ENCODE measurements around the gene BRWD1. TPM values are rescaled to one million over a fixed set of nuclear protein-coding genes. Genes with fewer than 3 reads are reported as not detected.

The BRWD1 gene
- total RNA-seq, 1 experiment from 2014 or later: 36.0 TPM

DNA sequence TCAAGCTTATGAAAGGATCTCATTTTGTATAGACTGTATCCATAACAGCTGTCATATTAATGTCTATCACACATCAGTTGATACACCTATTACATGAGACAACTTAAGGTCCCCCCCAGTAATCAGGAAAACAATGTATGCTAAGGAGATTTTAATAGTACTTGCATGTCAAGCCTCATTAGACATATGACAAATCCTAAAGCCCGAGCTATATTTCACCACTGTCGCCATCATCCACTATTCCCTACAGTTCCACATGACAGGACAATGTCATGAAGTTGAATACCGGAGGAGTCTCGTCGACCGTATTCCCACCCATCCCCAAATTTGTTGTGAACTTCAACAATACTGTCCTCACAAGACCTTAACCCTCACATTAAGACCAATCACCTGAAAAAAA, 32.0 kb upstream of the BRWD1 start:
- peak overlapping the region; percentile 63 for H3K27ac Mint-ChIP-seq (ENCODE audit: low read depth, unreplicated experiment)
- POLR2A ChIA-PET: interaction anchor here (1.0 to 6.8 kb wide), 4 partner anchors 13 to 42 kb away, joined by 7 to 226 read pairs (median 45); partner anchors contain the start of gene BRWD1
- H3K36me3 Mint-ChIP-seq (ENCODE audit: insufficient read depth, unreplicated experiment): peaks cover 80% of the 10 kb centered on the region
- H3K27me3 Mint-ChIP-seq (ENCODE audit: insufficient read depth, unreplicated experiment): no peaks in the 10 kb centered on the region
- H3K9me3 Mint-ChIP-seq (ENCODE audit: unreplicated experiment): no peaks in the 10 kb centered on the region
- TF ChIP-seq, protein P1, sequence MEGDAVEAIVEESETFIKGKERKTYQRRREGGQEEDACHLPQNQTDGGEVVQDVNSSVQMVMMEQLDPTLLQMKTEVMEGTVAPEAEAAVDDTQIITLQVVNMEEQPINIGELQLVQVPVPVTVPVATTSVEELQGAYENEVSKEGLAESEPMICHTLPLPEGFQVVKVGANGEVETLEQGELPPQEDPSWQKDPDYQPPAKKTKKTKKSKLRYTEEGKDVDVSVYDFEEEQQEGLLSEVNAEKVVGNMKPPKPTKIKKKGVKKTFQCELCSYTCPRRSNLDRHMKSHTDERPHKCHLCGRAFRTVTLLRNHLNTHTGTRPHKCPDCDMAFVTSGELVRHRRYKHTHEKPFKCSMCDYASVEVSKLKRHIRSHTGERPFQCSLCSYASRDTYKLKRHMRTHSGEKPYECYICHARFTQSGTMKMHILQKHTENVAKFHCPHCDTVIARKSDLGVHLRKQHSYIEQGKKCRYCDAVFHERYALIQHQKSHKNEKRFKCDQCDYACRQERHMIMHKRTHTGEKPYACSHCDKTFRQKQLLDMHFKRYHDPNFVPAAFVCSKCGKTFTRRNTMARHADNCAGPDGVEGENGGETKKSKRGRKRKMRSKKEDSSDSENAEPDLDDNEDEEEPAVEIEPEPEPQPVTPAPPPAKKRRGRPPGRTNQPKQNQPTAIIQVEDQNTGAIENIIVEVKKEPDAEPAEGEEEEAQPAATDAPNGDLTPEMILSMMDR (IDR thresholded peaks at IDR 0.05; ENCODE audit: unreplicated experiment): no peak
- H3K4me1 Mint-ChIP-seq (ENCODE audit: insufficient read depth, unreplicated experiment): peaks cover 32% of the 10 kb centered on the region
- no peak for DNase-seq (ENCODE audit: unreplicated experiment)
- CTCF ChIA-PET: interaction anchor here (1.3 kb wide), 1 partner anchor 96 kb away, joined by 4 read pairs; no protein-coding TSS in a partner anchor
- BruUV-seq (replicated peaks): no TSS peak
- peak overlapping the region; percentile 89 for H3K4me3 Mint-ChIP-seq (ENCODE audit: unreplicated experiment)
- intact Hi-C loops (cut with micrococcal nuclease): no loop called here

DNA sequence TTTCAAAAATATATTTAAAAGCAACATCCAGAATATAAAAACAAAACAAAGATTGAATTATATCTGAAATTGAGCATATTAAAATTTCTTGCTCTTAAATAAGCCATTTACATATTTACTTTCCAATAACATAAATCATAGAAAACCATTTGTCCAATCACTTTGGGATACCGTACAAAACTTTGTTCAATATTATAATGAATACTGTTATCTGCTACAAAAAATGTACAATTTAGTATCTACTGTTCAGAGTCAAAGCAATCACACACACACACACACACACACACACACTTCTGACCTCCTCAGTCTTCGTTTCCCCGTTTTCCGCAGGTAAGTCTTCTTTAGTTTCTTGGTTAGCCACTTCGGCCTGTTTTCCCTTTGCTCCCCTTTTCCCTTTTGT, 31.4 kb upstream of the BRWD1 start:
- Mint-ChIP-seq H3K27me3 (ENCODE audit: insufficient read depth, unreplicated experiment) (no peaks in the 10 kb centered on the region), H3K4me1 (ENCODE audit: insufficient read depth, unreplicated experiment) (peaks cover 27% of the 10 kb centered on the region), H3K4me3 (ENCODE audit: unreplicated experiment) (peak overlapping the region; percentile 89), H3K9me3 (ENCODE audit: unreplicated experiment) (no peaks in the 10 kb centered on the region), H3K36me3 (ENCODE audit: insufficient read depth, unreplicated experiment) (peaks cover 80% of the 10 kb centered on the region), H3K27ac (ENCODE audit: low read depth, unreplicated experiment) (no peak overlapping the region)
- no peak for DNase-seq (ENCODE audit: unreplicated experiment)
- ChIA-PET CTCF (interaction anchor here (0.7 kb wide), 1 partner anchor 45 kb away, joined by 3 read pairs; no protein-coding TSS in a partner anchor), POLR2A (interaction anchor here (6.1 to 6.8 kb wide), 2 partner anchors 30 to 42 kb away, joined by 53 to 226 read pairs; partner anchors contain the start of gene BRWD1)
- intact Hi-C loops (cut with micrococcal nuclease): no loop called here
- no TSS peak for BruUV-seq (replicated peaks)
- TF ChIP-seq, protein P1 (IDR thresholded peaks at IDR 0.05; ENCODE audit: unreplicated experiment): no peak

DNA sequence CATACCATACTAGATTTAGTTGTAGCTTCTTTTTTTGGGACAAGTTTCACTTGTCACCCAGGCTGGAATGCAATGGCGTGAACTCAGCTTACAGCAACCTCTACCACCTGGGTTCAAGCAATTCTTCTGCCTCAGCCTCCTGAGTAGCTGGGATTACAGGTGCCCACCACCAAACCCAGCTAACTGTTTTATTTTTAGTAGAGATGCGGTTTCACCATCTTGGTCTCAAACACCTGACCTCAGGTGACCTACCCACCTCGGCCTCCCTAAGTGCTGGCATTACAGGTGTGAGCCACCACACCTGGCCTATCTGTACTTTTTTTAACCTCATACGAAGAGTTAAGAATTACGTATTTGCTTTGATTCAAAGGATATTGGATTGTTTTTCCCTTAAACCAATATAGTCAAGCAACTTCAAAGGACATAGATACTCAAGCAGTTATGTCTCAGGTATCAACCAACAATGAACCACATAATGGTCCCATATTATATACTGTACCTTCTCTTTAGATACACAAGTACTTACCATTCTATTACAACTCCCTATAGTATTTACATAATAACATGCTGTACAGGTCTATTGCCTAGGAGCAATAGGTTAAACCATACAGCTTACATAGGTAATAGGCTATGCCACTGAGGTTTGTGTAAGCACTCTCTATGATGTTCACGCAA, 28.0 kb upstream of the BRWD1 start:
- CTCF ChIA-PET: no interaction called here
- H3K4me3 Mint-ChIP-seq (ENCODE audit: unreplicated experiment): no peak overlapping the region
- peaks cover 60% of the 10 kb centered on the region for H3K36me3 Mint-ChIP-seq (ENCODE audit: insufficient read depth, unreplicated experiment)
- H3K9me3 Mint-ChIP-seq (ENCODE audit: unreplicated experiment): no peaks in the 10 kb centered on the region
- POLR2A ChIA-PET: no interaction called here
- TF ChIP-seq, protein P1 (IDR thresholded peaks at IDR 0.05; ENCODE audit: unreplicated experiment): no peak
- intact Hi-C loops (cut with micrococcal nuclease): no loop called here
- no peaks in the 10 kb centered on the region for H3K27me3 Mint-ChIP-seq (ENCODE audit: insufficient read depth, unreplicated experiment)
- H3K4me1 Mint-ChIP-seq (ENCODE audit: insufficient read depth, unreplicated experiment): peaks cover 16% of the 10 kb centered on the region
- no peak overlapping the region for H3K27ac Mint-ChIP-seq (ENCODE audit: low read depth, unreplicated experiment)
- BruUV-seq (replicated peaks): no TSS peak
- DNase-seq (ENCODE audit: unreplicated experiment): no peak

DNA sequence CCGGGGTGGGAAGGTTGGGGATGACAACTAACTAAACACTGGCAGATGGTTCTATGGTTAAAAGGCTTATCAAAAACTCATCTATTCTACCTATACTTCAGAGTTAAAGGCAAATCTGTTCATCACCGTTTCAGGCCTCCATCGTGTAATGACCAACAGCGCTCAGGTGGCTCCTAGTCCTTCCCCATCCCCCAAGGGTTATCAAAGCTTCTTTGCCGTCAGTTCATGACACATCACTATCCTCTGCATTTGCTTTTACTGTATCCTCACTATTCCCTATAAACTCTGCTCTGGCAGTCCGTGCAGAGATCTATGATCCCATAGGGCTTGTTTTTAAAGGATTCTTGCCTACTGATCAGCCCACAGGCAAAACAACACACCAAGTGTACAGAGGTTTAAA, 27.3 kb upstream of the BRWD1 start:
- TF ChIP-seq, protein P1 (IDR thresholded peaks at IDR 0.05; ENCODE audit: unreplicated experiment): no peak
- POLR2A ChIA-PET: no interaction called here
- Mint-ChIP-seq H3K9me3 (ENCODE audit: unreplicated experiment) (no peaks in the 10 kb centered on the region), H3K36me3 (ENCODE audit: insufficient read depth, unreplicated experiment) (peaks cover 53% of the 10 kb centered on the region), H3K27ac (ENCODE audit: low read depth, unreplicated experiment) (no peak overlapping the region), H3K27me3 (ENCODE audit: insufficient read depth, unreplicated experiment) (no peaks in the 10 kb centered on the region), H3K4me3 (ENCODE audit: unreplicated experiment) (no peak overlapping the region), H3K4me1 (ENCODE audit: insufficient read depth, unreplicated experiment) (peaks cover 10% of the 10 kb centered on the region)
- intact Hi-C loops (cut with micrococcal nuclease): no loop called here
- DNase-seq (ENCODE audit: unreplicated experiment): no peak
- CTCF ChIA-PET: no interaction called here
- BruUV-seq (replicated peaks): no TSS peak

Data from MCF 10A (cell line).